ENCODE data around the gene SMARCB1.

The SMARCB1 gene

GRCh38 chr22:23868580-23868979 is 81.8 kb downstream of the SMARCB1 start:
- no peak for TF ChIP-seq CTCF (IDR thresholded peaks at IDR 0.05; ENCODE audit: low read depth, low read length)
- no peak overlapping the region for H3K4me3 ChIP-seq (ENCODE audit: low read depth, low read length)

GRCh38 chr22:23874871-23875270 is 88.1 kb downstream of the SMARCB1 start:
- no peak for TF ChIP-seq CTCF (IDR thresholded peaks at IDR 0.05; ENCODE audit: low read depth, low read length)

GRCh38 chr22:23875801-23876200 is 89.0 kb downstream of the SMARCB1 start:
- TF ChIP-seq CTCF (IDR thresholded peaks at IDR 0.05; ENCODE audit: low read depth, low read length): no peak
- H3K4me3 ChIP-seq (ENCODE audit: low read depth, low read length): no peak overlapping the region

More at GRCh38 chr22:23874871-23875270, 88.1 kb downstream of the SMARCB1 start:
- no peak overlapping the region for H3K4me3 ChIP-seq (ENCODE audit: low read depth, low read length)

DNA sequence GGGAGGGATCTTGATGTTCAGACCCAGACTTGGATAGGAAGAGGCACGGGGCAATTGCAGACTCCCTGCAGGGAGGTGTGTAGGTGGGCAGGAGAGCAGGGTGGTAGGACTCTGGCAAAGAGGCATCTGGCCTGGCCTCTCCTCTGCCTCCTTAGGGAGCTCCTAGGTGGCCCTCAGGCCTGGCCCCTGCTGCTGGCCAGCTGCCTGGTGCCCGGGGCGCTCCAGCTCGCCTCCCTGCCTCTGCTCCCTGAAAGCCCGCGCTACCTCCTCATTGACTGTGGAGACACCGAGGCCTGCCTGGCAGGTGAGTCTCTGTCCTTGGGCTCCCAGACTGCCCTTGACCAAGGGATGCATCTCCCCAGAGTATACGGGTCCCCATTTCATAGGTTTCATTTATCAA is 90.8 kb downstream of the SMARCB1 start:
- H3K4me3 ChIP-seq (ENCODE audit: low read depth, low read length): no peak overlapping the region
- no peak for TF ChIP-seq CTCF (IDR thresholded peaks at IDR 0.05; ENCODE audit: low read depth, low read length)

- TF ChIP-seq CTCF (IDR thresholded peaks at IDR 0.05; ENCODE audit: low read depth, low read length): no peak
- no peak overlapping the region for H3K4me3 ChIP-seq (ENCODE audit: low read depth, low read length)
Observed at GRCh38 chr22:23878219-23878618, 91.5 kb downstream of the SMARCB1 start.

DNA sequence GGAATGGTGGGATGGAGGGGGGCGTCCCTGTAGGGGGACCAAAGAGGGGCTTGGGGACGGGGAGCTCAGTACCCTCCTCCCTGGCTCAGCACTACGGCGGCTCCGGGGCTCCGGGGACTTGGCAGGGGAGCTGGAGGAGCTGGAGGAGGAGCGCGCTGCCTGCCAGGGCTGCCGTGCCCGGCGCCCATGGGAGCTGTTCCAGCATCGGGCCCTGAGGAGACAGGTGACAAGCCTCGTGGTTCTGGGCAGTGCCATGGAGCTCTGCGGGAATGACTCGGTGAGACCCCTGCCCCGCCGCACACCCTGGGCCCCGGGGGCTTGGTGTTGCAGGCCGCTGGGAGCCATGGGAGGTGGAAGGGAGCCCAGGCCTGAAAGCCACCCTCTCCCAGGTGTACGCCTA is 95.6 kb downstream of the SMARCB1 start:
- no peak overlapping the region for H3K4me3 ChIP-seq (ENCODE audit: low read depth, low read length)
- TF ChIP-seq CTCF (IDR thresholded peaks at IDR 0.05; ENCODE audit: low read depth, low read length): no peak

DNA sequence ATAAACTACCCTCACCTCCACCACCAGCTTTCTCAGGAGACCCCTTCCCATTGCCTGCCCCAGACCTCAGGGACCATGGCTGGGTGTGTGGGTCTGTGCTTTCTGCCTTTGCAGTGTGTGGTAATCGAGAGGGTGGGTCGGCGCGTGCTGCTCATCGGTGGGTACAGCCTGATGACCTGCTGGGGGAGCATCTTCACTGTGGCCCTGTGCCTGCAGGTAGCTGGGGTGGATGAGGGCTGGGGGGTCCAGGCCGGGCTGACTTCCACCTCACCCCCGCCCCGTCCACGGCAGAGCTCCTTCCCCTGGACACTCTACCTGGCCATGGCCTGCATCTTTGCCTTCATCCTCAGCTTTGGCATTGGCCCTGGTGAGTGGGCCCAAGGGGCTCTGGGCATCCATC is 96.9 kb downstream of the SMARCB1 start:
- H3K4me3 ChIP-seq (ENCODE audit: low read depth, low read length): no peak overlapping the region
- no peak for TF ChIP-seq CTCF (IDR thresholded peaks at IDR 0.05; ENCODE audit: low read depth, low read length)

Measured in WI38 (cell line).